T-cell (primary cell): Measurements from ENCODE around the gene NCOA7. TPM values are rescaled to one million over a fixed set of nuclear protein-coding genes. Genes with fewer than 3 reads are reported as not detected.
"Not testable (repeated sequence)": the region's sequence is repeated elsewhere in the genome, so short reads cannot be mapped to it uniquely, and the experiment has no call there.

ENCODE experiments used
- ATAC-seq, 4 experiments: fragments of 200-7000 bp in 3 of 4; fragments of 150-1000 bp in 1 of 4; cut with Tn5 transposase; replicated peaks in 1 of 4; 1 replicate in 3 of 4; 2 replicates in 1 of 4; pipeline ENCODE4 v1.10.0; 2021; ENCODE audit warnings: moderate library complexity in 3 of 4, mild to moderate bottlenecking in 2 of 4, moderate number of reproducible peaks in 1 of 4
- CTCF ChIA-PET, 2 donors: fragments of 300-600 bp; sonication (Branson Sonifier 250); formaldehyde crosslinking; loops; one replicate each; lab custom pipeline; 2022; ENCODE audit warnings: antibody characterized with exemption in 2 of 2; lab: Charles Lee
- POLR2A ChIA-PET, 2 donors: fragments of 300-600 bp; sonication (Branson Sonifier 250); formaldehyde crosslinking; loops; one replicate each; lab custom pipeline; 2022; ENCODE audit warnings: antibody characterized with exemption in 2 of 2; lab: Charles Lee
- DNase-seq, 35 experiments: peaks; one replicate each; pipeline versions ENCODE4 v3.0.0 to v3.0.0-alpha.2; 2013 to 2023
- H3K27ac ChIP-seq: one replicate; pipeline ENCODE4 v1.5.1; 2013; ENCODE audit warnings: low read length
- H3K27me3 ChIP-seq, 2 experiments: replicated peaks in 1 of 2; 1 replicate in 1 of 2; 2 replicates in 1 of 2; pipeline versions ENCODE4 v1.6.1 to v1.7.0; 2013; ENCODE audit warnings: low read length in 1 of 2, mixed read lengths in 1 of 2; ENCODE audit not compliant: control insufficient read depth in 2 of 2, insufficient read depth in 2 of 2; ENCODE audit errors: extremely low read depth in 1 of 2
- H3K36me3 ChIP-seq, 2 donors: 1 replicate in 1 of 2; 2 replicates in 1 of 2; pipeline versions ENCODE4 v1.6.1 to v1.7.0; 2013; ENCODE audit warnings: low read length in 1 of 2; ENCODE audit not compliant: control insufficient read depth in 2 of 2, insufficient read depth in 1 of 2; ENCODE audit errors: extremely low read depth in 1 of 2
- H3K4me1 ChIP-seq, 2 experiments: 1 replicate in 1 of 2; 2 replicates in 1 of 2; pipeline versions ENCODE4 v1.6.1 to v1.7.0; 2013; ENCODE audit warnings: low read length in 2 of 2, mixed read lengths in 1 of 2; ENCODE audit not compliant: insufficient read depth in 2 of 2, control insufficient read depth in 1 of 2; ENCODE audit errors: extremely low read depth in 1 of 2
- H3K4me3 ChIP-seq, 2 donors: 1 replicate in 1 of 2; 2 replicates in 1 of 2; pipeline versions ENCODE4 v1.5.1 to v1.7.0; 2013; ENCODE audit warnings: mild to moderate bottlenecking in 2 of 2, low read length in 1 of 2, moderate library complexity in 1 of 2; ENCODE audit not compliant: control insufficient read depth in 1 of 2; ENCODE audit errors: extremely low read depth in 1 of 2
- H3K9me3 ChIP-seq: 2 replicates; pipeline ENCODE4 v1.7.0; 2013
- H3K27ac Mint-ChIP-seq, 2 donors: one replicate each; pipeline ENCODE4 v1.8.0; 2020 to 2021; ENCODE audit warnings: mild to moderate bottlenecking in 2 of 2, mixed read lengths in 2 of 2
- H3K27me3 Mint-ChIP-seq, 2 donors: one replicate each; pipeline ENCODE4 v1.8.0; 2021 to 2022; ENCODE audit warnings: mixed read lengths in 2 of 2
- H3K36me3 Mint-ChIP-seq: one replicate; pipeline ENCODE4 v1.8.0; 2021; ENCODE audit warnings: mixed read lengths
- H3K4me1 Mint-ChIP-seq, 3 donors: one replicate each; pipeline ENCODE4 v1.8.0; 2020 to 2022; ENCODE audit warnings: mixed read lengths in 3 of 3, mild to moderate bottlenecking in 1 of 3
- H3K4me3 Mint-ChIP-seq, 3 donors: one replicate each; pipeline ENCODE4 v1.8.0; 2020 to 2022; ENCODE audit warnings: mild to moderate bottlenecking in 3 of 3, mixed read lengths in 3 of 3, moderate library complexity in 3 of 3
- H3K9me3 Mint-ChIP-seq, 3 donors: one replicate each; pipeline ENCODE4 v1.8.0; 2020 to 2022; ENCODE audit warnings: mixed read lengths in 3 of 3
- WGBS: methylation state at CpG from one replicate; pipeline ENCODE4 v1.1.5; 2013; ENCODE audit warnings: missing lambda C conversion rate; ENCODE audit not compliant: insufficient coverage; 5-methylcytosine and 5-hydroxymethylcytosine counted together
- total RNA-seq, 35 experiments: library from RNA in 6 of 35; stranded (reverse) in 6 of 35; fragments of 120-200 nt in 1 of 35; gene quantifications; one replicate each; pipeline versions ENCODE4 v1.2.1 to v1.2.4 and lab custom pipeline; 2013 to 2026

The NCOA7 gene
- total RNA-seq, 5 donors from 2014 or later (not counting 1 experiment from before 2014, with no cell fraction given): 40.3 to 51.6 (median 46.4) TPM

- CTCF ChIA-PET: interaction anchor here in 1 of 2 donors (1.3 kb wide), 1 partner anchor 24 kb away, joined by 7 read pairs; no protein-coding TSS in a partner anchor
- H3K9me3 Mint-ChIP-seq: not testable (repeated sequence)
These were observed 14.5 kb upstream of the NCOA7 start for GRCh38 chr6:125776107-125776826.

GRCh38 chr6:125779924-125780539, 10.7 kb upstream of the NCOA7 start:
- H3K9me3 Mint-ChIP-seq: no peaks in the 10 kb centered on the region
- no peaks in the 10 kb centered on the region for H3K36me3 Mint-ChIP-seq
- ChIA-PET CTCF (interaction anchor here (0.6 to 6.0 kb wide), 8 partner anchors 11 to 471 kb away, joined by 3 to 97 read pairs (median 4); partner anchors contain the start of genes NCOA7 (in 2 of the 2) and HINT3 (in 1 of the 2)), POLR2A (interaction anchor here (0.7 to 2.6 kb wide), 4 partner anchors 10 to 1419 kb away, joined by 3 to 57 read pairs (median 16); partner anchors contain the start of genes NCOA7 (in 2 of the 2) and HINT3 (in 1 of the 2))
- ATAC-seq: peak; percentile 77 to 81 (median 78)
- 0% methylated on average over 3 of the region's 17 CpGs for WGBS
- H3K27ac ChIP-seq: peak overlapping the region; percentile 93
- no peak overlapping the region for H3K27ac Mint-ChIP-seq
- H3K36me3 ChIP-seq: no peaks in the 10 kb centered on the region
- H3K4me1 ChIP-seq: peaks cover 3 to 10% of the 10 kb centered on the region in 2 experiments
- H3K27me3 ChIP-seq: no peaks in the 10 kb centered on the region
- peaks cover 15 to 25% (median 17%) of the 10 kb centered on the region in 3 donors for H3K4me1 Mint-ChIP-seq
- no peaks in the 10 kb centered on the region for H3K9me3 ChIP-seq
- peak overlapping the region; percentile 70 to 84 for H3K4me3 ChIP-seq
- DNase-seq: peak; percentile 68 to 92 (median 83)
- peaks cover 0 to 2% of the 10 kb centered on the region in 2 donors for H3K27me3 Mint-ChIP-seq
- no peak overlapping the region for H3K4me3 Mint-ChIP-seq

More at GRCh38 chr6:125776107-125776826, 14.5 kb upstream of the NCOA7 start:
- DNase-seq, POLR2A ChIA-PET, H3K9me3 ChIP-seq, H3K4me3 Mint-ChIP-seq, H3K27ac Mint-ChIP-seq, H3K36me3 Mint-ChIP-seq, ATAC-seq, H3K27ac ChIP-seq, H3K36me3 ChIP-seq, H3K27me3 ChIP-seq, H3K4me1 ChIP-seq, H3K4me3 ChIP-seq, H3K27me3 Mint-ChIP-seq: not testable (repeated sequence)
- peaks cover 2 to 16% (median 7%) of the 10 kb centered on the region in 3 donors for H3K4me1 Mint-ChIP-seq
- 90% methylated on average over 4 of the region's 14 CpGs for WGBS

- WGBS: 0% methylated on average over 15 of the region's 28 CpGs
- DNase-seq (peak in 34 of 35 experiments; percentile 21 to 79 (median 47)), ATAC-seq (peak; percentile 72 to 84 (median 80))
- H3K36me3 Mint-ChIP-seq: peaks cover 1% of the 10 kb centered on the region
- H3K9me3 Mint-ChIP-seq: no peaks in the 10 kb centered on the region
- Histone ChIP-seq H3K27ac (peak overlapping the region; percentile 93), H3K36me3 (no peaks in the 10 kb centered on the region), H3K4me1 (peaks cover 3 to 10% of the 10 kb centered on the region in 2 experiments), H3K27me3 (no peaks in the 10 kb centered on the region), H3K9me3 (no peaks in the 10 kb centered on the region), H3K4me3 (peak overlapping the region; percentile 70 to 84)
- CTCF ChIA-PET: interaction anchor here (0.6 to 6.0 kb wide), 20 partner anchors 9 to 472 kb away, joined by 3 to 97 read pairs (median 4); partner anchors contain the start of genes NCOA7 (in 2 of the 2) and HINT3 (in 1 of the 2)
- no peak overlapping the region for H3K4me3 Mint-ChIP-seq
- H3K27me3 Mint-ChIP-seq: no peaks in the 10 kb centered on the region
- H3K27ac Mint-ChIP-seq: no peak overlapping the region
- H3K4me1 Mint-ChIP-seq: peaks cover 15 to 25% (median 17%) of the 10 kb centered on the region in 3 donors
- POLR2A ChIA-PET: interaction anchor here (0.6 to 2.6 kb wide), 5 partner anchors 10 to 176 kb away, joined by 3 to 57 read pairs (median 6); partner anchors contain the start of genes NCOA7 (in 2 of the 2) and HINT3 (in 1 of the 2)
These were observed 10.0 kb upstream of the NCOA7 start for GRCh38 chr6:125780540-125781313.

- Mint-ChIP-seq H3K4me3 (no peak overlapping the region), H3K9me3 (no peaks in the 10 kb centered on the region), H3K4me1 (peaks cover 15 to 25% (median 17%) of the 10 kb centered on the region in 3 donors), H3K36me3 (peaks cover 6% of the 10 kb centered on the region), H3K27ac (no peak overlapping the region), H3K27me3 (no peaks in the 10 kb centered on the region)
- Histone ChIP-seq H3K27ac (peak overlapping the region; percentile 93), H3K9me3 (no peaks in the 10 kb centered on the region), H3K4me1 (peaks cover 3 to 10% of the 10 kb centered on the region in 2 experiments), H3K36me3 (no peaks in the 10 kb centered on the region), H3K27me3 (no peaks in the 10 kb centered on the region), H3K4me3 (peak overlapping the region; percentile 70 to 84)
- CTCF ChIA-PET: interaction anchor here (0.6 to 6.0 kb wide), 19 partner anchors 8 to 473 kb away, joined by 3 to 97 read pairs (median 4); partner anchors contain the start of genes NCOA7 (in 2 of the 2) and HINT3 (in 1 of the 2)
- ATAC-seq (peak; percentile 65 to 68 (median 66)), DNase-seq (peak in 21 of 35 experiments; percentile 38 to 69 (median 58))
- POLR2A ChIA-PET: interaction anchor here (0.6 to 2.6 kb wide), 4 partner anchors 9 to 36 kb away, joined by 3 to 57 read pairs (median 16); partner anchors contain the start of gene NCOA7 (in 2 of the 2)
- no CpG with 5 or more reads among the region's 3 CpGs for WGBS
These were observed 9.4 kb upstream of the NCOA7 start for GRCh38 chr6:125781314-125781868.

GRCh38 chr6:125784365-125784764, 6.4 kb upstream of the NCOA7 start:
- ATAC-seq (no peak), DNase-seq (no peak)
- no peak overlapping the region for H3K4me3 Mint-ChIP-seq
- H3K9me3 Mint-ChIP-seq: no peaks in the 10 kb centered on the region
- no peaks in the 10 kb centered on the region for H3K27me3 ChIP-seq
- H3K27ac ChIP-seq: no peak overlapping the region
- no peaks in the 10 kb centered on the region for H3K9me3 ChIP-seq
- H3K36me3 Mint-ChIP-seq: peaks cover 11% of the 10 kb centered on the region
- H3K4me1 Mint-ChIP-seq: peaks cover 19 to 24% (median 22%) of the 10 kb centered on the region in 3 donors
- H3K27ac Mint-ChIP-seq: no peak overlapping the region
- no peaks in the 10 kb centered on the region for H3K36me3 ChIP-seq
- no peaks in the 10 kb centered on the region for H3K27me3 Mint-ChIP-seq
- CTCF ChIA-PET: interaction anchor here (0.7 to 1.2 kb wide), 2 partner anchors 9 to 31 kb away, joined by 3 to 4 read pairs; no protein-coding TSS in a partner anchor
- POLR2A ChIA-PET: interaction anchor here in 1 of 2 donors (0.7 kb wide), 1 partner anchor 15 kb away, joined by 3 read pairs; no protein-coding TSS in a partner anchor
- no peak overlapping the region for H3K4me3 ChIP-seq
- H3K4me1 ChIP-seq: peaks cover 12 to 17% of the 10 kb centered on the region in 2 experiments
- WGBS: 100% methylated on average over 1 of the region's 2 CpGs
